H9 (cell line): ENCODE measurements around the gene PAX9. TPM values are rescaled to one million over a fixed set of nuclear protein-coding genes. Genes with fewer than 3 reads are reported as not detected.

Experiments used
- DNase-seq: peaks from one replicate; pipeline ENCODE4 v3.0.0-alpha.2; 2017
- H2AFZ ChIP-seq: one replicate; pipeline ENCODE4 v1.6.1; 2013; ENCODE audit warnings: mild to moderate bottlenecking, low read length, control low read depth, moderate library complexity
- H2AK5ac ChIP-seq: 2 replicates; pipeline ENCODE4 v1.6.1; 2013; ENCODE audit warnings: low read length, control low read depth, mixed read lengths; ENCODE audit not compliant: insufficient read length
- H2BK120ac ChIP-seq: one replicate; pipeline ENCODE4 v1.6.1; 2013; ENCODE audit warnings: low read depth, mild to moderate bottlenecking, low read length, control low read depth, inconsistent platforms; ENCODE audit not compliant: poor library complexity, severe bottlenecking
- H2BK12ac ChIP-seq: 2 replicates; pipeline ENCODE4 v1.6.1; 2013; ENCODE audit warnings: low read length, control low read depth, mixed read lengths, low read depth; ENCODE audit not compliant: insufficient read length
- H2BK15ac ChIP-seq: 2 replicates; pipeline ENCODE4 v1.6.1; 2013; ENCODE audit warnings: low read depth, low read length, control low read depth
- H2BK20ac ChIP-seq: one replicate; pipeline ENCODE4 v1.6.1; 2013; ENCODE audit warnings: low read depth, mild to moderate bottlenecking, low read length, control low read depth, inconsistent platforms; ENCODE audit not compliant: poor library complexity, severe bottlenecking
- H2BK5ac ChIP-seq: 2 replicates; pipeline ENCODE4 v1.6.1; 2013; ENCODE audit warnings: low read length, control low read depth, mixed read lengths; ENCODE audit not compliant: insufficient read length
- H3K14ac ChIP-seq: 2 replicates; pipeline ENCODE4 v1.6.1; 2013; ENCODE audit warnings: low read length, control low read depth; ENCODE audit not compliant: insufficient read depth
- H3K18ac ChIP-seq: 2 replicates; pipeline ENCODE4 v1.6.1; 2013; ENCODE audit warnings: low read depth, mild to moderate bottlenecking, mixed read lengths, low read length, control low read depth; ENCODE audit not compliant: insufficient read length
- H3K23ac ChIP-seq: 2 replicates; pipeline ENCODE4 v1.6.1; 2013; ENCODE audit warnings: low read length, control low read depth, mixed read lengths, low read depth; ENCODE audit not compliant: insufficient read length
- H3K23me2 ChIP-seq: 2 replicates; pipeline ENCODE4 v1.6.1; 2013; ENCODE audit warnings: low read depth, mild to moderate bottlenecking, mixed read lengths, low read length, control low read depth; ENCODE audit not compliant: insufficient read length, poor library complexity, severe bottlenecking
- H3K27ac ChIP-seq: 2 replicates; pipeline ENCODE4 v1.5.1; 2013; ENCODE audit warnings: low read length, control low read depth, mixed read lengths, low read depth; ENCODE audit not compliant: insufficient read length
- H3K27me3 ChIP-seq: 2 replicates; pipeline ENCODE4 v1.6.1; 2013; ENCODE audit warnings: low read length, control low read depth, inconsistent platforms; ENCODE audit not compliant: insufficient read depth
- H3K4ac ChIP-seq: 2 replicates; pipeline ENCODE4 v1.6.1; 2013; ENCODE audit warnings: low read depth, mild to moderate bottlenecking, control low read depth, inconsistent platforms, low read length, moderate library complexity
- H3K4me1 ChIP-seq: 2 replicates; pipeline ENCODE4 v1.6.1; 2013; ENCODE audit warnings: low read length, control low read depth, inconsistent platforms; ENCODE audit not compliant: insufficient read depth
- H3K4me2 ChIP-seq: 2 replicates; pipeline ENCODE4 v1.6.1; 2013; ENCODE audit warnings: low read length, control low read depth, mixed read lengths; ENCODE audit not compliant: insufficient read length, insufficient read depth
- H3K56ac ChIP-seq: 2 replicates; pipeline ENCODE4 v1.6.1; 2013; ENCODE audit warnings: low read depth, mild to moderate bottlenecking, mixed read lengths, low read length, control low read depth; ENCODE audit not compliant: insufficient read length
- H3K79me1 ChIP-seq: 2 replicates; pipeline ENCODE4 v1.6.1; 2013; ENCODE audit warnings: low read depth, mild to moderate bottlenecking, moderate library complexity, low read length, control low read depth, inconsistent platforms; ENCODE audit not compliant: insufficient read depth, poor library complexity, severe bottlenecking
- H3K79me2 ChIP-seq: 2 replicates; pipeline ENCODE4 v1.6.1; 2013; ENCODE audit warnings: low read length, control low read depth, inconsistent platforms; ENCODE audit not compliant: insufficient read depth
- H3K9ac ChIP-seq: 2 replicates; pipeline ENCODE4 v1.6.1; 2013; ENCODE audit warnings: low read length, control low read depth, mixed read lengths; ENCODE audit not compliant: insufficient read length; ENCODE audit errors: extremely low read depth
- H3K9me3 ChIP-seq: one replicate; pipeline ENCODE4 v1.6.1; 2013; ENCODE audit warnings: low read depth, low read length, inconsistent platforms; ENCODE audit not compliant: control insufficient read depth
- H3T11ph ChIP-seq: one replicate; pipeline ENCODE4 v1.6.1; 2013; ENCODE audit warnings: mild to moderate bottlenecking, low read length, control low read depth, inconsistent platforms
- H4K20me1 ChIP-seq: one replicate; pipeline ENCODE4 v1.6.1; 2013; ENCODE audit not compliant: control insufficient read depth, insufficient read length, insufficient read depth
- H4K5ac ChIP-seq: 2 replicates; pipeline ENCODE4 v1.6.1; 2013; ENCODE audit warnings: low read depth, mild to moderate bottlenecking, mixed read lengths, low read length, control low read depth; ENCODE audit not compliant: insufficient read length
- H4K8ac ChIP-seq: replicated peaks from 2 replicates; pipeline ENCODE4 v1.6.1; 2013; ENCODE audit warnings: low read length, control low read depth, mixed read lengths, low read depth; ENCODE audit not compliant: insufficient read length
- H4K91ac ChIP-seq: 2 replicates; pipeline ENCODE4 v1.6.1; 2013; ENCODE audit warnings: low read depth, mild to moderate bottlenecking, moderate library complexity, mixed read lengths, low read length, control low read depth; ENCODE audit not compliant: insufficient read length
- H3K27ac Mint-ChIP-seq, 3 experiments: 2 replicates in 2 of 3; 3 replicates in 1 of 3; pipeline ENCODE4 v1.8.0; 2020 to 2021; ENCODE audit warnings: mixed read lengths in 3 of 3, mild to moderate bottlenecking in 1 of 3, moderate library complexity in 1 of 3
- H3K27me3 Mint-ChIP-seq: 2 replicates; pipeline ENCODE4 v1.8.0; 2021; ENCODE audit warnings: low read depth, mild to moderate bottlenecking, moderate library complexity, mixed read lengths
- H3K36me3 Mint-ChIP-seq, 3 experiments: 2 replicates in 2 of 3; 3 replicates in 1 of 3; pipeline ENCODE4 v1.8.0; 2020 to 2021; ENCODE audit warnings: low read depth in 3 of 3, mixed read lengths in 3 of 3; ENCODE audit not compliant: insufficient read depth in 1 of 3
- H3K4me1 Mint-ChIP-seq, 2 experiments: 2 replicates each; pipeline ENCODE4 v1.8.0; 2020; ENCODE audit warnings: mixed read lengths in 2 of 2
- H3K4me3 Mint-ChIP-seq, 2 experiments: 2 replicates in 1 of 2; 3 replicates in 1 of 2; pipeline ENCODE4 v1.8.0; 2020 to 2021; ENCODE audit warnings: mild to moderate bottlenecking in 2 of 2, mixed read lengths in 2 of 2, moderate library complexity in 1 of 2
- H3K9me3 Mint-ChIP-seq, 2 experiments: 2 replicates in 1 of 2; 3 replicates in 1 of 2; pipeline ENCODE4 v1.8.0; 2020; ENCODE audit warnings: mild to moderate bottlenecking in 2 of 2, mixed read lengths in 2 of 2, moderate library complexity in 1 of 2
- CTCF ChIP-seq: fragments of 200-600 bp; sonication (generic); conservative IDR thresholded peaks from 3 replicates; pipeline ENCODE4 v1.8.0; 2021; ENCODE audit warnings: antibody characterized with exemption, mild to moderate bottlenecking
- WGBS: extraction: QIAGEN DNeasy Blood & Tissue Kit; methylation state at CpG from one replicate; pipeline ENCODE4 v1.1.7; 2013; ENCODE audit warnings: missing lambda C conversion rate, low lambda C conversion rate, mixed read lengths; ENCODE audit not compliant: insufficient read length; ENCODE audit errors: extremely low coverage; 5-methylcytosine and 5-hydroxymethylcytosine counted together
- total RNA-seq: library from RNA; stranded (reverse); gene quantifications from 2 replicates; pipeline ENCODE4 v1.2.1, GENCODE V29; 2021

Gene PAX9
- total RNA-seq, 1 experiment from 2014 or later: not detected

- DNase-seq: no peak
- no CpG with 5 or more reads among the region's 3 CpGs for WGBS
- no peak overlapping the region for H3K27ac ChIP-seq
Observed at GRCh38 chr14:36627981-36628380, 33.7 kb upstream of the PAX9 start.

More at GRCh38 chr14:36627981-36628380, 33.7 kb upstream of the PAX9 start:
- Histone ChIP-seq H4K20me1 (no peaks in the 10 kb centered on the region), H2BK20ac (no peak overlapping the region), H2AK5ac (no peak overlapping the region), H3K18ac (no peak overlapping the region), H3K23ac (no peak overlapping the region), H3T11ph (no peak overlapping the region), H3K4me2 (no peak overlapping the region), H3K27me3 (no peaks in the 10 kb centered on the region), H2BK120ac (no peak overlapping the region), H3K79me1 (no peaks in the 10 kb centered on the region), H4K91ac (no peak overlapping the region), H2BK12ac (no peak overlapping the region), H2AFZ (no peak overlapping the region), H2BK5ac (no peak overlapping the region), H4K8ac (no peak overlapping the region), H3K4ac (no peak overlapping the region), H3K23me2 (no peaks in the 10 kb centered on the region), H2BK15ac (no peak overlapping the region), H4K5ac (no peak overlapping the region), H3K9ac (no peak overlapping the region), H3K56ac (no peak overlapping the region), H3K79me2 (no peaks in the 10 kb centered on the region), H3K4me1 (no peaks in the 10 kb centered on the region), H3K14ac (no peak overlapping the region), H3K9me3 (no peaks in the 10 kb centered on the region)
- TF ChIP-seq CTCF: no peak
- Mint-ChIP-seq H3K36me3 (no peaks in the 10 kb centered on the region), H3K27me3 (peaks cover 39% of the 10 kb centered on the region), H3K9me3 (peaks cover 0 to under 1% of the 10 kb centered on the region in 2 experiments; a peak in 1 of 5 replicates), H3K4me1 (no peaks in the 10 kb centered on the region), H3K27ac (no peak overlapping the region), H3K4me3 (no peak overlapping the region)
